Measurements from ENCODE around the gene EVX2.

EVX2 gene

DNA sequence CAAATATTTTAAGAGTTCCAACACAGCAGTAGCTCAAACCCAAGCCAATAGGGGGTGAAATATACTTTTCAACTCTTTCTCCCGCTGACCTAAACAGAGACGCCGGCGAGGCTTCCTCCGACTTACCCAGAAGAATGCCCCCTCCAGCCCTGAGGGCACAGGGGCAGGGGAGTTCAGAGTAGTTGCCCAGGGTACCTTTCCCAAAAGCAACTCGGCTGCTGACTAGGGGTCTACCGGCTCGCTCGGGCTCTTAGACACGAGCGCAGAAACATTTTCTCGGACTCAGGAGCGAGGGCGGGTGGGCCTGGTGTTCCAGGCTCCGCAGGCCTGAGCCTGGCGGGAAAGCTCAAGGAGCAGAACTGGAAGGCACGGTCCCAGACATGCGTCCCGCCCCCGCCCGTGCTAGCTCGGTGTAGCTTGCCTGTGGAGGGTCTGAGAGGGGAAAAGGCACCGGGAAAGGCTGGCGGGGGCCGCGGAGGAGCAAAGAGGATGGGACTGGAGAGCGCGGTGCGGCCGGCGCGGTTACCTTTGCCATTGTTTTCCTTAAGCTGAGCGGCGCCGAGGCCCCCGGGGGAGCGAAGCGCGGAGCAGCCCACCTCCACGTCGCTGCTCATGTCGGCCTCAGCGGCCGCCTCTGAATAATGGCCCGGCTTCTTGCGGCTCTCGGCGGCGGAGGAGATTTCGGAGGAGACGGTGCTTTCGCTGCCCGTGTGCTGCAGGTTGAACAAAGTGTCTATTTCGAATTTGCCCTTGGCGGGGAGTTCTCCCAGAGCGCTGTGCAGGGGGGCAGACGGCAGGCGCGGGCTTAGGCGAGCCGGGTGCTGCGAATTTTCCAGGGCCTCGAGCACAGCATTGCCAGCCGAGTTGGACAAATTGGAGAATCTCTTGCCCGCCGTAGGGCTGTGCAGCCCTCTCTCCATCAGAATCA is 674 bp downstream of the EVX2 start:
- H3K4me3 ChIP-seq (ENCODE audit: low read depth, low read length), result peak overlapping the region; percentile 39
- H3K27ac ChIP-seq (ENCODE audit: low read depth, low read length), result no peak overlapping the region
- H3K36me3 ChIP-seq (ENCODE audit: control insufficient read depth, insufficient read depth, low read length), result no peaks in the 10 kb centered on the region
- no peak overlapping the region for H3K9ac ChIP-seq (ENCODE audit: low read length)
- no peaks in the 10 kb centered on the region for H3K9me3 ChIP-seq (ENCODE audit: control insufficient read depth, insufficient read depth, low read depth, low read length)
- H3K27me3 ChIP-seq (ENCODE audit: control insufficient read depth, insufficient read depth, low read length), result peaks cover 96% of the 10 kb centered on the region
- peaks cover 39% of the 10 kb centered on the region for H3K4me1 ChIP-seq (ENCODE audit: control insufficient read depth, insufficient read depth, low read length)

DNA sequence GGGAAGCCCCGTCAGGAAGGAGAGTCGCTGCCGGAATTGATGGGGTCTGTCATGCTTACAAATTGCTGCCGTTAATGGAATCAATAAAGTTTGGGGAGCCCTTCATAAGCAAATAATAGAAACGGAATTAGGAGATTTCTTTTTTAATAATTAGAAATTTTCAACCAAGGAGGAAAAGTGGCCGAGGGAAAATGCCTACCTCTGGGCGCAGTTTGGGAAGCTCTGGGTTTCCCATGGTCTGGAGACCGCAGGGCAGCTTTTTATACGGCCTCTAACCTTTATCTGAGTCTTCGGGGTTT is 1.3 kb downstream of the EVX2 start:
- H3K4me3 ChIP-seq (ENCODE audit: low read depth, low read length), result peak overlapping the region; percentile 39
- peaks cover 39% of the 10 kb centered on the region for H3K4me1 ChIP-seq (ENCODE audit: control insufficient read depth, insufficient read depth, low read length)
- H3K9ac ChIP-seq (ENCODE audit: low read length), result no peak overlapping the region
- H3K27ac ChIP-seq (ENCODE audit: low read depth, low read length), result no peak overlapping the region
- H3K36me3 ChIP-seq (ENCODE audit: control insufficient read depth, insufficient read depth, low read length), result no peaks in the 10 kb centered on the region
- no peaks in the 10 kb centered on the region for H3K9me3 ChIP-seq (ENCODE audit: control insufficient read depth, insufficient read depth, low read depth, low read length)
- H3K27me3 ChIP-seq (ENCODE audit: control insufficient read depth, insufficient read depth, low read length), result peaks cover 96% of the 10 kb centered on the region

DNA sequence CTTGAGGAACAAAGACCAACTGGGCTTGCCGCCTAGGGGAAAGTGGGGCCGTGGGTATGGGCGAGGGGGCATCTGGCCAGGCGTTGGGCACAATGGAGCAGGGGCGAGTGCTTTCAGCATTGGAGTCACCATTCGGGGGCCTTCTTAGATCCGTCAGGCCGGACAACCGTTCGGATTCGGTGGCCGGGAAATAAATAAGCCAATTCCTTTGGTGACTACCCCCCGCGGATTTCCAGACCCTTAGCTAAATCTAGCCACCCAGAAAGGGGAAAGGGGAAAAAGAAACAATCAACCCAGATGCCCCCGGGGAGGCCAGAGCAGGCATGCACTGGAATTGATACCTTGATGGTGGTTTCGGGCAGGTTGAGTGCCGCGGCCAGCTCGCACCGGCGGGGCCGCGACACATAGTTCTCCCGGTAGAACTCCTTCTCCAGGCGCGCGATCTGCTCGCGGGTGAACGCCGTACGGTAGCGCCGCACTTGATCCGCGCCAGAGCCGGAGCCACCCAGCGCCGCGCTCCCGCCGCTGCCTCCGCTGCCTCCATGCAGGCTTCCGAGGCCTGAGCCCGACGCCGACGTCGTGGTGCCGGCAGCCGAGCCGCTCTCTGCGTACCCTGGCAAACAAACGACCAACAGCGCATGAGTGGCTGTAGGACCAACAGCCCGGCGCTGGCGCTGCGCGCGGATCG is 1.8 kb downstream of the EVX2 start:
- Histone ChIP-seq H3K9ac (ENCODE audit: low read length) (no peak overlapping the region), H3K4me3 (ENCODE audit: low read depth, low read length) (peak overlapping the region; percentile 39), H3K9me3 (ENCODE audit: control insufficient read depth, insufficient read depth, low read depth, low read length) (no peaks in the 10 kb centered on the region), H3K27ac (ENCODE audit: low read depth, low read length) (no peak overlapping the region), H3K27me3 (ENCODE audit: control insufficient read depth, insufficient read depth, low read length) (peaks cover 96% of the 10 kb centered on the region), H3K4me1 (ENCODE audit: control insufficient read depth, insufficient read depth, low read length) (peaks cover 39% of the 10 kb centered on the region), H3K36me3 (ENCODE audit: control insufficient read depth, insufficient read depth, low read length) (no peaks in the 10 kb centered on the region)

DNA sequence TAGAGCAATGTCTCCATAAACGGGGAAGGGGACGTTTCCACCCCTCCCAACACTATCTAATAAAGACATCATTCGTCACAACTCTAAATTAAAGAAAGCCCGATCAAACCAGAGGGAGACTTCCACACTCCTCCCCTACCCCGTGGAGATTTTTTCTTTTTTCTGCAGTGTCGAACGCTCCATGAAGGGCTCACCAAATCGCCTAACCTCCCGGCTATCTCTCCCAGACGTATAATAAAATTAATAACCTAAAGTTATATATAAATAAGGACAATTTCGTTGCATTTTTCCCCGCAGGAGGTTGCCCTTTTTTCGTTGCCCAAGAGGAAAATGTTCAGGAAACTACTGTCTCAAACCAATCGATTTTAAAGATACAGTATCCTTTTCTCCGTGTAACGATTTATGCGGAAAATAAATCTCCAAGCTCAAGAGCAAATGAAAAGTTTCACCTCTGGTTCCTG is 2.4 kb downstream of the EVX2 start:
- H3K4me3 ChIP-seq (ENCODE audit: low read depth, low read length), result no peak overlapping the region
- peaks cover 96% of the 10 kb centered on the region for H3K27me3 ChIP-seq (ENCODE audit: control insufficient read depth, insufficient read depth, low read length)

GRCh38 chr2:176080540-176081375 is 3.0 kb downstream of the EVX2 start:
- Histone ChIP-seq H3K4me3 (ENCODE audit: low read depth, low read length) (peak overlapping the region; percentile 49), H3K4me1 (ENCODE audit: control insufficient read depth, insufficient read depth, low read length) (peaks cover 36% of the 10 kb centered on the region), H3K27me3 (ENCODE audit: control insufficient read depth, insufficient read depth, low read length) (peaks cover 96% of the 10 kb centered on the region), H3K36me3 (ENCODE audit: control insufficient read depth, insufficient read depth, low read length) (no peaks in the 10 kb centered on the region), H3K9me3 (ENCODE audit: control insufficient read depth, insufficient read depth, low read depth, low read length) (no peaks in the 10 kb centered on the region), H3K9ac (ENCODE audit: low read length) (no peak overlapping the region), H3K27ac (ENCODE audit: low read depth, low read length) (no peak overlapping the region)

More for the DNA sequence above, 2.4 kb downstream of the EVX2 start:
- no peak overlapping the region for H3K9ac ChIP-seq (ENCODE audit: low read length)
- no peak overlapping the region for H3K27ac ChIP-seq (ENCODE audit: low read depth, low read length)
- peaks cover 39% of the 10 kb centered on the region for H3K4me1 ChIP-seq (ENCODE audit: control insufficient read depth, insufficient read depth, low read length)
- H3K9me3 ChIP-seq (ENCODE audit: control insufficient read depth, insufficient read depth, low read depth, low read length), result no peaks in the 10 kb centered on the region
- no peaks in the 10 kb centered on the region for H3K36me3 ChIP-seq (ENCODE audit: control insufficient read depth, insufficient read depth, low read length)

DNA sequence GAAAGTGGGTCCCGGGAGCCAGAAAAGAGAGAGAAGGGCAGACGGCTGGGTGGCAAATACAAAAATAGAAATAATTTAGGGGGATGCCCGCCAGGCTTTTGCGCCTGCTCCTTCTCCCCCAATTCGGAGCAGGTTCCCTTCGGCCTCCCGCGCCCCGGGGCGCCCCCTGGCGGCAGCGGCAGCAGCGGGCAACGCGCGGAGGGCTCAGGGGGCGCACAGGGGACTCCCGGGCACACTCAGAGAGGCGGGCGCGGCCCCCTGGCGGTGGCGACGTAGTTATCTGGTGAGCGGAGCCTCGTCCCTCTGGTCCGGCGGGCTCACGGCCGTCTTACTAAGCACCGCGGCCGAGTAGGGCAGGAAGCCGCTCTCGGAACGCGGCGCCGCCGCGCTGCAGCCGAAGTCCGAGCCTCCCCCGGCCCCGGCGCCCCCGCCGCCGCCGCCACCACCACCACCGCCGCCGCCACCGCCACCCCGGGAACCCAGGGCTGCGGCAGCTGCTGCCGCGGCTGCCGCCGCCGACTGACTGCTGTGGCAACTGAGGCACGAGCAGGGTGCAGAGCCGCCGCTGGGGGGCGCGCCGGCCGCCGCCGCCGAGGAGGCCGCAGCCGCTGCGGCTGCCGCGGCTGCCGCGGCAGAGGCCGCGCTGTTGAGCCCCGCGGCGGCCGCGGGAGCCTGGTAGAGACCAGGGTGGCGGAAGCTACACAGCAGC is 3.8 kb downstream of the EVX2 start:
- peaks cover 28% of the 10 kb centered on the region for H3K4me1 ChIP-seq (ENCODE audit: control insufficient read depth, insufficient read depth, low read length)
- H3K9me3 ChIP-seq (ENCODE audit: control insufficient read depth, insufficient read depth, low read depth, low read length), result no peaks in the 10 kb centered on the region
- H3K4me3 ChIP-seq (ENCODE audit: low read depth, low read length), result peak overlapping the region; percentile 62
- no peak overlapping the region for H3K9ac ChIP-seq (ENCODE audit: low read length)
- no peaks in the 10 kb centered on the region for H3K36me3 ChIP-seq (ENCODE audit: control insufficient read depth, insufficient read depth, low read length)
- H3K27ac ChIP-seq (ENCODE audit: low read depth, low read length), result no peak overlapping the region
- peaks cover 96% of the 10 kb centered on the region for H3K27me3 ChIP-seq (ENCODE audit: control insufficient read depth, insufficient read depth, low read length)

- no peak overlapping the region for H3K9ac ChIP-seq (ENCODE audit: low read length)
- no peaks in the 10 kb centered on the region for H3K9me3 ChIP-seq (ENCODE audit: control insufficient read depth, insufficient read depth, low read depth, low read length)
- H3K4me1 ChIP-seq (ENCODE audit: control insufficient read depth, insufficient read depth, low read length), result peaks cover 23% of the 10 kb centered on the region
- H3K4me3 ChIP-seq (ENCODE audit: low read depth, low read length), result peak overlapping the region; percentile 62
- no peak overlapping the region for H3K27ac ChIP-seq (ENCODE audit: low read depth, low read length)
- peaks cover 96% of the 10 kb centered on the region for H3K27me3 ChIP-seq (ENCODE audit: control insufficient read depth, insufficient read depth, low read length)
- H3K36me3 ChIP-seq (ENCODE audit: control insufficient read depth, insufficient read depth, low read length), result no peaks in the 10 kb centered on the region
Observed at GRCh38 chr2:176079285-176079830, 4.4 kb downstream of the EVX2 start.

DNA sequence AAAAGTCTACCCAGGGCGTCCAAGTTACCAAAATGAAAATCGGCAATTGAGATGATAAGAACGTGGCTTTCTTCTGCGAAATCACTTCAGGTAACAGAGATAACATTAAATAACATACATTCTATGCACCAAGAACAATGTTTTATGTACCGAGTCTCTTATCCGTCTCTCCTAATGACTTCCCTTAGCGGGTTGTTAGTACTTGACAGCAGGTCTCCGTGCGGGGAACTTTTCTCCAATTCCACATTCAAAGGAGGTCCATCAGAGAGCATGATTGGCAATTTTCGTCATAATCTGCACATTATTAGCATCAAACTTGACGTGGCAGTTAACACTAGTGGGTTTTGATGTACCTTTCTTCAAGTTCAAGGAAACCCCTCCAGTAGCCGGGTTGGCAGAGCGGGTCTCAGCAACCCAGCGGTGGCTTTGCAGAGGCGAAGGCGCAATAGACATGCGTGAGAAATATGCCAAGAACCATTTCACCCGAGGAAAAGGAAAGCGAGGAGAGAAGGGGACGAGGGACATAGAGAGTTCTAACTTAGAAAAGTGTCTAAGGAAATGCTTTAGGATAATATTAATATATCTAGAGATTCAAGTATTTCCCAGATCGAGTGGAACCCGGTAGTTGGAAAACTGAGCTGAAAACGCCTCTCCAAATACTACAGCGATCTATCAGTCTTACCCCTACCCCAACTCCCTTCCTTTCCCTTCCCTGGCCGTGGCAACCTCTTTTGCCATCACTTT is 5.0 kb downstream of the EVX2 start:
- H3K27me3 ChIP-seq (ENCODE audit: control insufficient read depth, insufficient read depth, low read length), result peaks cover 96% of the 10 kb centered on the region
- no peak overlapping the region for H3K27ac ChIP-seq (ENCODE audit: low read depth, low read length)
- H3K4me1 ChIP-seq (ENCODE audit: control insufficient read depth, insufficient read depth, low read length), result peaks cover 22% of the 10 kb centered on the region

GRCh38 chr2:176076796-176077195 is 7.0 kb downstream of the EVX2 start:
- Histone ChIP-seq H3K9me3 (ENCODE audit: control insufficient read depth, insufficient read depth, low read depth, low read length) (no peaks in the 10 kb centered on the region), H3K4me1 (ENCODE audit: control insufficient read depth, insufficient read depth, low read length) (peaks cover 7% of the 10 kb centered on the region; the same call in 1 of the 2 replicates), H3K27me3 (ENCODE audit: control insufficient read depth, insufficient read depth, low read length) (peaks cover 96% of the 10 kb centered on the region)

More for the DNA sequence above, 5.0 kb downstream of the EVX2 start:
- H3K36me3 ChIP-seq (ENCODE audit: control insufficient read depth, insufficient read depth, low read length), result no peaks in the 10 kb centered on the region
- H3K9me3 ChIP-seq (ENCODE audit: control insufficient read depth, insufficient read depth, low read depth, low read length), result no peaks in the 10 kb centered on the region
- peak overlapping the region; percentile 62 for H3K4me3 ChIP-seq (ENCODE audit: low read depth, low read length)
- H3K9ac ChIP-seq (ENCODE audit: low read length), result no peak overlapping the region

More at GRCh38 chr2:176076796-176077195, 7.0 kb downstream of the EVX2 start:
- H3K36me3 ChIP-seq (ENCODE audit: control insufficient read depth, insufficient read depth, low read length), result no peaks in the 10 kb centered on the region
- no peak overlapping the region for H3K4me3 ChIP-seq (ENCODE audit: low read depth, low read length)
- H3K9ac ChIP-seq (ENCODE audit: low read length), result no peak overlapping the region
- no peak overlapping the region for H3K27ac ChIP-seq (ENCODE audit: low read depth, low read length)
